NCI-H1105 treated with DMSO at 0.1 percent for 48 hours (cell line): ENCODE results near the gene CYP27C1.
"Not testable (repeated sequence)": the region's sequence is repeated elsewhere in the genome, so short reads cannot be mapped to it uniquely, and the experiment has no call there.

Experiments used
- DNase-seq: peaks from one replicate; lab custom pipeline; 2025; lab: John Stamatoyannopoulos, UW

CYP27C1 gene

GRCh38 chr2:127220102-127220767 is at the start of gene CYP27C1:
Gene CYP27C1 (minus strand): TSS chr2:127220299. CDS start chr2:127220270, 29 bp downstream.
- peak; percentile 19 for DNase-seq

- DNase-seq: no peak
Observed at GRCh38 chr2:127261804-127262406, 41.8 kb upstream of the CYP27C1 start.

GRCh38 chr2:127259355-127259754 is 39.3 kb upstream of the CYP27C1 start:
- DNase-seq: no peak

GRCh38 chr2:127256866-127257265 is 36.8 kb upstream of the CYP27C1 start:
- no peak for DNase-seq

GRCh38 chr2:127256381-127256780 is 36.3 kb upstream of the CYP27C1 start:
- DNase-seq: no peak

- DNase-seq: no peak
Observed at GRCh38 chr2:127255721-127256120, 35.6 kb upstream of the CYP27C1 start.

- DNase-seq: no peak
Observed at GRCh38 chr2:127255146-127255545, 35.0 kb upstream of the CYP27C1 start.

- DNase-seq: no peak
Observed at GRCh38 chr2:127254386-127254981, 34.4 kb upstream of the CYP27C1 start.

GRCh38 chr2:127241184-127241583 is 21.1 kb upstream of the CYP27C1 start:
- DNase-seq: not testable (repeated sequence)

GRCh38 chr2:127239395-127239794 is 19.3 kb upstream of the CYP27C1 start:
- DNase-seq: no peak

GRCh38 chr2:127237768-127238167 is 17.7 kb upstream of the CYP27C1 start:
- DNase-seq: not testable (repeated sequence)

GRCh38 chr2:127235082-127235702 is 15.1 kb upstream of the CYP27C1 start:
- DNase-seq: no peak

- no peak for DNase-seq
Observed at GRCh38 chr2:127233710-127234109, 13.6 kb upstream of the CYP27C1 start.

- no peak for DNase-seq
Observed at GRCh38 chr2:127231130-127231865, 11.2 kb upstream of the CYP27C1 start.

GRCh38 chr2:127229555-127229954 is 9.5 kb upstream of the CYP27C1 start:
- DNase-seq: no peak

GRCh38 chr2:127228102-127228501 is 8.0 kb upstream of the CYP27C1 start:
- no peak for DNase-seq

GRCh38 chr2:127227264-127227660 is 7.2 kb upstream of the CYP27C1 start:
- not testable (repeated sequence) for DNase-seq

- peak; percentile 72 for DNase-seq
Observed at GRCh38 chr2:127226520-127227263, 6.6 kb upstream of the CYP27C1 start.

GRCh38 chr2:127226132-127226519 is 6.0 kb upstream of the CYP27C1 start:
- DNase-seq: no peak

GRCh38 chr2:127225186-127225960 is 5.3 kb upstream of the CYP27C1 start:
- DNase-seq: no peak

GRCh38 chr2:127224135-127224534 is 4.0 kb upstream of the CYP27C1 start:
- DNase-seq: not testable (repeated sequence)
